ENCODE results near the gene HMGCS2.

HMGCS2 gene

GRCh38 chr1:119701659-119702058 lies 67.0 kb downstream of the HMGCS2 start:
- no peak for DNase-seq (ENCODE audit: low read depth in 2 of 2)

- no peak for DNase-seq (ENCODE audit: low read depth in 2 of 2)
Measured at GRCh38 chr1:119700326-119700725, 68.4 kb downstream of the HMGCS2 start.
